Mesendoderm (in vitro differentiated cells): ENCODE measurements around the gene NOXA1.

Source experiments
- DNase-seq: peaks from one replicate; pipeline ENCODE4 v3.0.0; 2013
- H2AK5ac ChIP-seq: 2 replicates; pipeline ENCODE4 v1.6.1; 2013; ENCODE audit warnings: low read length, inconsistent platforms
- H2BK120ac ChIP-seq: 2 replicates; pipeline ENCODE4 v1.6.1; 2013; ENCODE audit warnings: low read depth, mild to moderate bottlenecking, low read length, moderate library complexity, mixed read lengths
- H2BK15ac ChIP-seq: replicated peaks from 2 replicates; pipeline ENCODE4 v1.6.1; 2013; ENCODE audit warnings: low read depth, mild to moderate bottlenecking, moderate library complexity
- H2BK5ac ChIP-seq: 2 replicates; pipeline ENCODE4 v1.6.1; 2013; ENCODE audit warnings: low read length, inconsistent platforms
- H3K18ac ChIP-seq: 2 replicates; pipeline ENCODE4 v1.6.1; 2013; ENCODE audit warnings: mild to moderate bottlenecking, low read length, mixed read lengths
- H3K23ac ChIP-seq: one replicate; pipeline ENCODE4 v1.6.1; 2013; ENCODE audit warnings: low read length
- H3K27ac ChIP-seq: 2 replicates; pipeline ENCODE4 v1.5.1; 2013; ENCODE audit warnings: low read depth, mild to moderate bottlenecking, inconsistent platforms, low read length, moderate library complexity
- H3K27me3 ChIP-seq: 2 replicates; pipeline ENCODE4 v1.6.1; 2013; ENCODE audit warnings: low read length, control low read depth, mild to moderate bottlenecking, inconsistent platforms; ENCODE audit not compliant: insufficient read depth, poor library complexity
- H3K36me3 ChIP-seq: 2 replicates; pipeline ENCODE4 v1.6.1; 2013; ENCODE audit warnings: low read length, inconsistent platforms; ENCODE audit not compliant: control insufficient read depth, insufficient read depth
- H3K4ac ChIP-seq: one replicate; pipeline ENCODE4 v1.6.1; 2013; ENCODE audit warnings: low read depth, mild to moderate bottlenecking, low read length, moderate library complexity
- H3K4me1 ChIP-seq: 2 replicates; pipeline ENCODE4 v1.6.1; 2013; ENCODE audit warnings: low read depth, low read length, inconsistent platforms; ENCODE audit not compliant: control insufficient read depth
- H3K4me2 ChIP-seq: 2 replicates; pipeline ENCODE4 v1.6.1; 2013; ENCODE audit warnings: low read length
- H3K4me3 ChIP-seq: 2 replicates; pipeline ENCODE4 v1.5.1; 2013; ENCODE audit warnings: mild to moderate bottlenecking, low read length
- H3K56ac ChIP-seq: one replicate; pipeline ENCODE4 v1.6.1; 2013; ENCODE audit warnings: low read length
- H3K79me1 ChIP-seq: 2 replicates; pipeline ENCODE4 v1.6.1; 2013; ENCODE audit warnings: low read length, inconsistent platforms
- H3K79me2 ChIP-seq: 2 replicates; pipeline ENCODE4 v1.6.1; 2013; ENCODE audit warnings: mild to moderate bottlenecking, low read length; ENCODE audit not compliant: control insufficient read depth, insufficient read depth
- H3K9ac ChIP-seq: 2 replicates; pipeline ENCODE4 v1.6.1; 2013; ENCODE audit warnings: low read length, inconsistent platforms
- H4K5ac ChIP-seq: one replicate; pipeline ENCODE4 v1.6.1; 2013; ENCODE audit warnings: low read length
- H4K8ac ChIP-seq: one replicate; pipeline ENCODE4 v1.6.1; 2013; ENCODE audit warnings: low read depth, mild to moderate bottlenecking, control low read depth, low read length, moderate library complexity
- WGBS: extraction: QIAGEN DNeasy Blood & Tissue Kit; methylation state at CpG from one replicate; pipeline ENCODE4 v1.1.7; 2013; ENCODE audit warnings: low lambda C conversion rate, missing lambda C conversion rate; ENCODE audit not compliant: insufficient coverage; ENCODE audit errors: extremely low coverage; 5-methylcytosine and 5-hydroxymethylcytosine counted together

NOXA1 gene

GRCh38 chr9:137411260-137411644 is 11.9 kb upstream of the NOXA1 start:
- H3K4me2 ChIP-seq = no peak overlapping the region
- no peak overlapping the region for H3K23ac ChIP-seq
- no peaks in the 10 kb centered on the region for H3K27me3 ChIP-seq
- H3K18ac ChIP-seq = no peak overlapping the region
- H3K4me3 ChIP-seq = no peak overlapping the region
- H3K9ac ChIP-seq = no peak overlapping the region
- no peaks in the 10 kb centered on the region for H3K4me1 ChIP-seq
- no CpG with 5 or more reads among the region's 17 CpGs for WGBS
- H2AK5ac ChIP-seq = no peak overlapping the region
- no peak for DNase-seq
- H2BK120ac ChIP-seq = no peak overlapping the region
- no peak overlapping the region for H4K8ac ChIP-seq
- H2BK5ac ChIP-seq = no peak overlapping the region
- no peaks in the 10 kb centered on the region for H3K79me1 ChIP-seq
- no peak overlapping the region for H3K4ac ChIP-seq
- H3K79me2 ChIP-seq = no peaks in the 10 kb centered on the region
- no peak overlapping the region for H4K5ac ChIP-seq
- H2BK15ac ChIP-seq = no peak overlapping the region
- no peaks in the 10 kb centered on the region for H3K36me3 ChIP-seq
- H3K56ac ChIP-seq = no peak overlapping the region
- H3K27ac ChIP-seq = no peak overlapping the region

- Histone ChIP-seq H3K79me1 (no peaks in the 10 kb centered on the region), H3K4ac (no peak overlapping the region), H3K56ac (no peak overlapping the region), H2AK5ac (no peak overlapping the region), H3K4me3 (no peak overlapping the region), H3K23ac (no peak overlapping the region), H3K18ac (no peak overlapping the region), H2BK120ac (no peak overlapping the region), H3K9ac (no peak overlapping the region), H3K4me1 (no peaks in the 10 kb centered on the region), H2BK15ac (no peak overlapping the region), H4K8ac (no peak overlapping the region), H4K5ac (no peak overlapping the region), H3K4me2 (no peak overlapping the region), H2BK5ac (no peak overlapping the region), H3K36me3 (no peaks in the 10 kb centered on the region), H3K27me3 (no peaks in the 10 kb centered on the region), H3K79me2 (no peaks in the 10 kb centered on the region), H3K27ac (no peak overlapping the region)
- WGBS = no CpG with 5 or more reads among the region's 30 CpGs
- DNase-seq = no peak
These were observed 11.4 kb upstream of the NOXA1 start for GRCh38 chr9:137411645-137412380.

- H3K27ac ChIP-seq = no peak overlapping the region
- no peak overlapping the region for H3K4ac ChIP-seq
- H4K5ac ChIP-seq = no peak overlapping the region
- no peak overlapping the region for H2BK5ac ChIP-seq
- no peak overlapping the region for H2AK5ac ChIP-seq
- H3K79me1 ChIP-seq = no peaks in the 10 kb centered on the region
- no peaks in the 10 kb centered on the region for H3K36me3 ChIP-seq
- H3K18ac ChIP-seq = no peak overlapping the region
- no peaks in the 10 kb centered on the region for H3K27me3 ChIP-seq
- no peak overlapping the region for H2BK15ac ChIP-seq
- H3K9ac ChIP-seq = no peak overlapping the region
- H2BK120ac ChIP-seq = no peak overlapping the region
- no peak for DNase-seq
- H3K4me2 ChIP-seq = no peak overlapping the region
- no peak overlapping the region for H3K56ac ChIP-seq
- no peaks in the 10 kb centered on the region for H3K79me2 ChIP-seq
- WGBS = no CpG with 5 or more reads among the region's 10 CpGs
- H3K4me1 ChIP-seq = no peaks in the 10 kb centered on the region
- H3K23ac ChIP-seq = no peak overlapping the region
- no peak overlapping the region for H4K8ac ChIP-seq
- no peak overlapping the region for H3K4me3 ChIP-seq
These were observed 10.8 kb upstream of the NOXA1 start for GRCh38 chr9:137412431-137412830.

- Histone ChIP-seq H3K4ac (no peak overlapping the region), H3K9ac (no peak overlapping the region), H3K18ac (no peak overlapping the region), H4K5ac (no peak overlapping the region), H2BK15ac (no peak overlapping the region), H3K56ac (no peak overlapping the region), H3K23ac (no peak overlapping the region), H2BK120ac (no peak overlapping the region), H3K27me3 (no peaks in the 10 kb centered on the region), H3K79me2 (no peaks in the 10 kb centered on the region), H2BK5ac (no peak overlapping the region), H3K36me3 (no peaks in the 10 kb centered on the region), H3K4me3 (no peak overlapping the region), H3K4me2 (no peak overlapping the region), H3K27ac (no peak overlapping the region), H4K8ac (no peak overlapping the region), H3K4me1 (no peaks in the 10 kb centered on the region), H3K79me1 (no peaks in the 10 kb centered on the region), H2AK5ac (no peak overlapping the region)
- no CpG with 5 or more reads among the region's 5 CpGs for WGBS
- DNase-seq = no peak
These were observed 7.7 kb upstream of the NOXA1 start for GRCh38 chr9:137415451-137415850.

- Histone ChIP-seq H3K18ac (no peak overlapping the region), H3K23ac (no peak overlapping the region), H3K36me3 (no peaks in the 10 kb centered on the region), H3K79me1 (no peaks in the 10 kb centered on the region), H2AK5ac (no peak overlapping the region), H3K79me2 (no peaks in the 10 kb centered on the region), H3K4me1 (no peaks in the 10 kb centered on the region), H3K4me3 (no peak overlapping the region), H2BK15ac (no peak overlapping the region), H2BK5ac (no peak overlapping the region), H3K56ac (no peak overlapping the region), H2BK120ac (no peak overlapping the region), H3K4ac (no peak overlapping the region), H4K5ac (no peak overlapping the region), H3K4me2 (no peak overlapping the region), H3K27ac (no peak overlapping the region), H4K8ac (no peak overlapping the region), H3K9ac (no peak overlapping the region), H3K27me3 (no peaks in the 10 kb centered on the region)
- WGBS = no CpG with 5 or more reads among the region's 23 CpGs
- no peak for DNase-seq
These were observed 7.1 kb upstream of the NOXA1 start for GRCh38 chr9:137416006-137416562.
